Measurements from ENCODE around the gene KRT40. TPM values are rescaled to one million over a fixed set of nuclear protein-coding genes. Genes with fewer than 3 reads are reported as not detected.

KRT40 gene
- total and polyA plus RNA-seq, 9 donors: not detected

GRCh38 chr17:40978575-40979151, 5.5 kb downstream of the KRT40 start:
- Histone ChIP-seq H3K27ac (no peak overlapping the region), H3K9me3 (no peaks in the 10 kb centered on the region), H3K4me1 (ENCODE audit: insufficient read depth) (peaks cover 2% of the 10 kb centered on the region), H3K27me3 (no peaks in the 10 kb centered on the region), H3K36me3 (no peaks in the 10 kb centered on the region), H3K4me3 (no peak overlapping the region)
- intact Hi-C loops (cut with DNase I): no loop called here
- no peak for DNase-seq
- TF ChIP-seq CTCF (IDR thresholded peaks at IDR 0.05) (no peak), POLR2A (IDR thresholded peaks at IDR 0.05) (no peak), EP300 (IDR thresholded peaks at IDR 0.05) (no peak)
- WGBS, 3 donors: 21 to 47% (median 28%) methylated on average over 13 of the region's 13 CpGs

- H3K36me3 ChIP-seq: no peaks in the 10 kb centered on the region
- no peaks in the 10 kb centered on the region for H3K4me1 ChIP-seq (ENCODE audit: insufficient read depth)
- TF ChIP-seq EP300 (IDR thresholded peaks at IDR 0.05): no peak
- no peak for TF ChIP-seq POLR2A (IDR thresholded peaks at IDR 0.05)
- TF ChIP-seq CTCF (IDR thresholded peaks at IDR 0.05): no peak
- intact Hi-C loops (cut with DNase I): no loop called here
- no peak overlapping the region for H3K27ac ChIP-seq
- DNase-seq: no peak
- H3K4me3 ChIP-seq: no peak overlapping the region
- H3K9me3 ChIP-seq: no peaks in the 10 kb centered on the region
- H3K27me3 ChIP-seq: no peaks in the 10 kb centered on the region
Measured at GRCh38 chr17:40975516-40975915, 8.6 kb downstream of the KRT40 start.

- Histone ChIP-seq H3K4me3 (no peak overlapping the region), H3K27ac (no peak overlapping the region), H3K36me3 (no peaks in the 10 kb centered on the region), H3K27me3 (no peaks in the 10 kb centered on the region), H3K4me1 (ENCODE audit: insufficient read depth) (no peaks in the 10 kb centered on the region), H3K9me3 (no peaks in the 10 kb centered on the region)
- intact Hi-C loops (cut with DNase I): no loop called here
- 69 to 95% (median 88%) methylated on average over 3 of the region's 3 CpGs for WGBS, 3 donors
- DNase-seq: no peak
- no peak for TF ChIP-seq POLR2A (IDR thresholded peaks at IDR 0.05)
- TF ChIP-seq CTCF (IDR thresholded peaks at IDR 0.05): no peak
- no peak for TF ChIP-seq EP300 (IDR thresholded peaks at IDR 0.05)
Measured at GRCh38 chr17:40974366-40974765, 9.8 kb downstream of the KRT40 start.

GRCh38 chr17:40967582-40967981, 16.5 kb downstream of the KRT40 start:
- TF ChIP-seq EP300 (IDR thresholded peaks at IDR 0.05): no peak
- TF ChIP-seq POLR2A (IDR thresholded peaks at IDR 0.05): no peak
- TF ChIP-seq CTCF (IDR thresholded peaks at IDR 0.05): no peak
- intact Hi-C loops (cut with DNase I): no loop called here
- H3K27me3 ChIP-seq: no peaks in the 10 kb centered on the region
- no peaks in the 10 kb centered on the region for H3K4me1 ChIP-seq (ENCODE audit: insufficient read depth)
- WGBS, 3 donors: 82 to 86% (median 85%) methylated on average over 1 of the region's 1 CpG
- H3K36me3 ChIP-seq: no peaks in the 10 kb centered on the region
- no peak overlapping the region for H3K4me3 ChIP-seq
- DNase-seq: no peak
- no peak overlapping the region for H3K27ac ChIP-seq
- H3K9me3 ChIP-seq: no peaks in the 10 kb centered on the region
